HG02840 (cell line): ENCODE data around the gene ZNF346.

Experiments used
- ATAC-seq: cut with Tn5 transposase; IDR thresholded peaks from one replicate; pipeline ENCODE4 v1.9.1; 2021; ENCODE audit warnings: mild to moderate bottlenecking, moderate library complexity, moderate number of reproducible peaks; ENCODE audit not compliant: unreplicated experiment, low FRiP score

ZNF346 gene

DNA sequence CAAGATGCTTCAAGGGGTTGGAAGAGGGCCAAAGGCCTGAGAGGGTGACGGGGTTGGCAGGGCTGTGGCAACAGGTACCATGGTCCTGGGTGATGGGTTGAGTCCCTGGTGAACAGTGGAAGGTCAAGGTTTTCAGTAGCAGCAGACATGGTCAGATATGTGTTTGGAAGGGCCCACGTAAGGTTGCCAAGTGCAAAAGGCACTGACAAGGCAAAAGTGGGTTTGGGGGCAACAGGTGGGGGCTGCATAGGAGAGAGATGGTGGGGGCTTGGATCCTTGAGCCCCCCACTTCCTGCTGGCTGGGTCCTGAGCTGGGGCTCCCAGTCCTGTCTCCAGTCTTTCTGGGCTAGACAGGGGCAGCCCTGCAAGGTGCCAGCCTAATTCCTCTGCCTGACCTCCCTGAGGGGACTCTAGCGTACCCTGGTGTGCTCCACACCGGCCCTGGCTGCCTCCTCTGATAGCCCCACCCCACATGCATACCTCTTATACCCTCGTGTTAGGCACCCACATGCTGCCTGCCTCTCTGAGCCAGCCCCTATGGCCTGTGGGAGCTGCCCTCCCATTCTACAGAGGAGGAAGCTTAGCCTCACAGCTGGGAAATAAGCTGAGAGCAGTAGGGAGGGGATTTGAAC, 90.2 kb downstream of the ZNF346 start:
- ATAC-seq: no peak

- ATAC-seq: no peak
Measured at GRCh38 chr5:177113566-177114424, 91.3 kb downstream of the ZNF346 start.

DNA sequence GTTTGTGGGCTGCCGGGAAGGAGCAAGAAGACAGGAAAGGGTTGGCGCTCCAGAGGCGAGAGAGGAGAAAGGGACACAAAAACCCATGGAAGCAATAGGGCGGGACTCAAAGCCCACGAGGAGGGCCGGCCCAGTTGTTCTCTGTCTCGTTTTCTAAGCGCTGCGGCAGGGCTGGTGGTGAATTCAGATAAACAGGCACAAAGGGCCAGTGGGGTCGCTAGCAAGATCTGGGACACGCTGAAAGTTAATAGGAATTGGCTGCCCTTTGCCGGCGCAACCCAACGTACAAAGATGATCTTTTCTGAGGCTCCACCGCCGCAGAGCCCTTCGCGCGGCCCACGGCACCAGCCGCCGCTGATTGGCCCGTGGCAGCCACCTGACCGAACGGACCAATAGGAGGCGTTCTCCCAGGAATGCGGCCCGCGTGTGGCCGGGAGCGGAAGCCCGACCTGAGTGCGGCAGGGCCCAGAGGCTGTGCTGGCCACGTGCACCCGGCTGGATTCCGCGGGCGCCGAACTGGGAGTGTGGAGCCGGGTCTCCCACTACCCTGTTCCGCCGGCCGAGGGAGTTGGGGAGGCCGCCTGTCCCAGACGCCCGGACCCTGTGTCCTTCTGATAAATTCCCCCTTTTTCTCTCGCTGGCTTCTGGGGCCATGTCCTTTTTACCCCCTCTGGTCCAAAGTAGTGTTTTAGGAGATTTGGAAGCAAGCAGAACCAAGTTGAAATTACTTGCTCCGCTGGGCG, 94.3 kb downstream of the ZNF346 start:
- no peak for ATAC-seq

DNA sequence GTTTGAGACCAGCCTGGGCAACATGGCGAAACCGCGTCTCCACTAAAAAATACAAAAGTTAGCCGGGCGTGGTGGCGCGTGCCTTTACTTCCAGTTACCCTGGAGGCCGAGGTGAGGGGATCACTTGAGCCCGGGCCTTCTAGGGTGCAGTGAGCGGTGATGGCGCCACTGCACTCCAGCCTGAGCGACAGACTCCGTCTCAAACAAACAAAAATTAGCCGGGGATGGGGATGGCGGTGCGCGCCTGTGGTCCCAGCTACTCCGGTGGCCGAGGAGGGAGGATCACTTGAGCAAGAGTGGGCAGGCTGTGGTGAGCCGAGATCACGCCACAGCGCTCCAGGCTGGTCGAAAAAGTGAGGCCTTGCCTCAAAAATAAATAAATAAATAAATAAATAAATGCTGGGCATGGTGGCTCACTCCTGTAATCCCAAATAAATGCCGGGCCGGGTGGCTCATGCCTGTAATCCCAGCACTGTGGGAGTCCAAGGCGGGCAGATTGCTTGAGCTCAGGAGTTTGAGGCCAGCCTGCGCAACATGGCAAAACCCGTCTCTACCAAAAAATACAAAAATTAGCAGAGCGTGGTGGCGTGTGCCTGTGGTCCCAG, 95.0 kb downstream of the ZNF346 start:
- no peak for ATAC-seq

GRCh38 chr5:177122566-177122965, 100.1 kb downstream of the ZNF346 start:
- ATAC-seq: no peak

DNA sequence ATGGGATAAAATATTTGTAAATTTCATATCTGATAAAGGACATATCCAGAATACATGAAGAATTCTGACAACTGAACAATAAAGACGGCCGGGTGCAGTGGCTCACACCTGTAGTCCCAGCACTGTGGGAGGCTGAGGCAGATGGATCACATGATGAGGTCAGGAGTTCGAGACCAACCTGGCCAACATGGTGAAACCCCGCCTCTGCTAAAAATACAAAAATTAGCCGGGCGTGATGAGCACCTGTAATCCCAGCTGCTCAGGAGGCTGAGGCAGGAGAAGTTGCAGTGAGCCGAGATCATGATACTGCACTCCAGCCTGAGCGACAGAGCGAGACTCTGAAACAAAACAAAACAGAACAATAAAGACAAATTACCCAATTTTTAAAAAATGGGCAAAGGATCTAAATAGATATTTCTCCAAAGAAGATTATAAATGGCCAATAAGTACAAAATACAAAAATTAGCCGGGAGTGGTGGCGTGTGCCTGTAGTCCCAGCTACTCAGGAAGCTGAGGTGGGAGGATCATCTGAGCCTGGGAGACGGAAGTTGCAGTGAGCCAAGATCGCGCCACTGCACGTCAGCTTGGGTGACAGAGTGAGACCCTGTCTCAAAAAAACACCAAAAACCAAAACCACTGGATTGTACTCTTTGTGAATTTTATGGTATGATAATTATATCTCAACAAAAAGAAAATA, 101.4 kb downstream of the ZNF346 start:
- ATAC-seq: no peak

DNA sequence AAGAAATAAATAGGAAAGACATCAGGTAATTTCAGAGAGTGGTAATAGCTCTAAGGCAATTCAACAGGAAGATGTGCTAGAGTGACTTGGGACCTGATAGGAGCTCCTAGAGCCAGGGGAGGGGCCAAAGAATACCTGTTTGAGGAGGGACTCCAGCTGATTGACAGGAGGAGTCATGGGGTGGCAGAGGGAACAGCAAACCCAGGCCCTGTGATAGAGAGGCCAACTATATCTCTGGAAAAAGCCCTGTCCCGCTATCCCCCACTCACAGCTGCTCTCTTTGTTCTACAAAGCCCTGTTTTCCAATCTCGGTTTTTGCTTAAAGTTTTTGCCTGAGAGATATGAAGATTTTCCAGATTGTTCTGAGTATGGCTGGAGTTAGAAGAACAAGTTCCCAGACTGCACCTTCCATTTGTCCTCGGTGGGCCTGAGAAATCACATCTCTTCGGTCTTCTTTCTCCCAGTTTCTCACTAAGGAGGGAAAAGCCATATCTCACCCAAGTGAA, 102.0 kb downstream of the ZNF346 start:
- no peak for ATAC-seq

DNA sequence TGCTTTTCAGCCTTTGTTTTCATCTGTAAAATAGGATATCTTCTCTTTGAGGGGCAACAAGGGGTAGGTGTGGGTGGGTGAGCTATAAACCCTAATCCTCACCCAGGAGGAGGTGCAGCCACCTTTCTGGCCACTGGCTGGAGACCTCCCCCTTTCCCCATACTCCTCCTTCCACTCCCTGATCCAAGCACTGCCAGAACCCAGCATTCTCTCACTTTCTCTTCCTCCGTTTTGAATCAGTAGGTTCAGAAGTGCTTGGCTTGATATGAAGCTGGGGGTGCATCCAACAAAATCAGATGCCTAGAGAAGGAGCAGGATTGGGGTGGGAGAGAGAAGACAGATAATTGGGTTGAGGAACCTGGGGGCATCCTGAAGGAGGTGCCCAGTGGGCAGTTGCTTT, 104.3 kb downstream of the ZNF346 start:
- no peak for ATAC-seq

DNA sequence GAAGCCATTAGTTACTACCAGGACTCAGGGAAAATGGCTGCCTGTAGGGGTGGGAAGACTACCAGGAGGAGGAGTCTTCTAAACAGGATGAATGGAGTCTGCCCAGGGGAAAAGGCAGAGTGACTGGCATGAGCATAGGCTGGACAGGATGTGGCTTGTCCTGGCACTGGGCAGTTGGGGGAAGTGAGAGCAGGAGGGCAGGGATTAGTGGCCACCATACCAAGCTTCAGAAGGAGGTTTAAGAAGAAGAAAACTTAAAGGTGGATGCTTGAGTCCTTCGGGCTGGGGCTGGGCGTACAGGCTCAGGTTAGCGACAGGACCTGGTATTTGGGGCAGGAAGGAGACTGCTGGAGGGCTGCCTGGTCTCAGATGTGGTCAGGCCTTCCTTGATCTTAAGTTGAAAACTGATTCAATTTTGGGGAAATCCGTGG, 106.1 kb downstream of the ZNF346 start:
- ATAC-seq: no peak

DNA sequence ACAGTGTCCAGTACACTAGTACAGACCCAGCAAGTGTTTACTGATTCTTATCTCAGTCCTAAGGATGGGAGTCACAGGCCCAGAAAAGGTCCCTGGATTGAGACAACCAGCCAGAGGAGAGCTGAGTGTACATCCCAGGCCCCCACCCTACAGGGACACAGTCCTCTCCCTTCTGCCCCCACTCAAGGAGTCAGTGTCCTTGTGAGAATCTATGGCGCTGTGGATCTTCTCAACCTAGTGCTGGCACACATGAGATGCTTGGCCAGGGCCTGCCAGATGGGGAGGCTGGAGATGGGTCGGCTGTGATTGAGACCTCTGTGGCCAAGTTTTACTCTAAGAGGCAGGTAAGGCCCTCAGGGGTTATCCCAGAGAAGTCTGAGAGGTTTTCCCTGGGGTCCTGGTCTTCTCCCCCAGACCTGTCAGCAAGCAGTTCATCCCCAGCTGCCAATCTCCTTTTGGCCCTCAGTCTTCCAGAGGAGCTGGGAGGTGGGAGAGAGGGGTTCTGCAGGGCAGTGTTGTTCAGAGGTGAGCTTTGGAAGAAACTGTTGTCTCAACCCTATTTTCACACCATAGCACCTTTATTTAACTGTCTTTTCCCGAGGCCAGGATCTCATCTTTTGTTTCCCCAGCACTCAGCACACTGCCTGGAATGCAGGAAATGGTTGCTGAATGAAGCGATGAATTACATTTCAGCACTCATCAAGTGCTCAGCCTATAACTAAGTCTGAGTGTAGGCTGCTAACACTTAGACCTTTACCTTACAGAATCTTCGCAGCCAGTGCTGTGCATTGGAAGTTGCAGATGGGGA, 107.9 kb downstream of the ZNF346 start:
- ATAC-seq: no peak
